ENCODE results near the gene CERT1.

GRCh38 chr5:75441560-75441959, 69.9 kb downstream of the CERT1 start:
- TF ChIP-seq CTCF (conservative IDR thresholded peaks at IDR 0.05; ENCODE audit: low read length) = no peak
- TF ChIP-seq EZH2phosphoT487 (IDR thresholded peaks at IDR 0.05; ENCODE audit: borderline replicate concordance) = no peak
